Ramos (cell line): ENCODE results near the gene ZFAND3.
"Not testable (repeated sequence)": the region's sequence is repeated elsewhere in the genome, so short reads cannot be mapped to it uniquely, and the experiment has no call there.

ENCODE experiments used
- in situ Hi-C: fragments of 300-500 bp; cut with MboI; formaldehyde crosslinking; loops from one replicate; pipeline ENCODE4 v1.14.3; 2022; ENCODE audit warnings: low sequenced_read_pairs; ENCODE audit not compliant: unreplicated experiment

The ZFAND3 gene

DNA sequence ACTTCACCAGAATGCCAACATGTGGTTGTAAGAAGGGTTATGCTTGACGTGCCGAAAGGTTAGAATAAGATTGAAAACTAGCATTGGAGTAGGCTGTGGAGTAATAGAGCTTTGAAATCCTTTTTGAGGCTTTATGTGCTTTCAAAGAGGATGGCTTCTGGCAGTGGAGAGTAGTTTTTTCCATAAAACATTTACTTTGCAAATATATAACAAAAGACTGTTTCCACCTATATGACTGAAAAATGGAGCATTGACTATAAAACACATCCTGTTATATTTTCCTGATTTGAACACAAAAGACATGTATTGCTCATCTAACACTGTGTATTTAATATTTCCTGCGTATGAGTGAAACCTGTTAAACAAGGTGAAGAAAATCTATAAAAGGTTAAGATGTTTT is 38.8 kb downstream of the ZFAND3 start:
- in situ Hi-C loops = no loop called here

DNA sequence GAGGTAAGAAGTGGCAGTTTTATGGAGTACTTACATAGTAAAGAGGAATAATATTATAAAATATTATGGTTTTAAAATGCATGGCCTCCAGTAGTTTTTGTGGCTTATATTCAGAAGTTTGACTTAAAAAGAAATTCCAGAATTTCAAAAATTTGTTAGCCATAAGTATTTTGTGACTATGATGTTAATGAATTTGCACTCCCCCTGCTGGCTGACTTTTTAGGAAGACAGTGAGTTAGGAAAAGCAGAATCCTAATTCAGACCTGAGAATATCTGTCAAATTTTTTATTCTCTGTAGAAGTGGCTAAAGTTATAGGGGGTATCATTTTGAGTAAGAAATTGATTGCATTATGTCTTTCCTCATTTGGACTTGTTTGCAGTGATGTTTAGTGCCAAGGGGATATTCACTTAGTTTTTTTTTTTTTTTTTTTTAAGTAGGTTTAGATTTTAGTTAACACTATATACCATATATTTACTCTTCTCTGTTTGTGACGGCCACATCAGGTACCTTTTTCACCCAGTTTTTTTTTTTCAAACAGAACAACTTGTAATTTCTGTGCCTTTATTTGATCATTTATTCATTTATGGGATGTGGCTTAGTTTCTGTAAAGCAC is 40.8 kb downstream of the ZFAND3 start:
- in situ Hi-C loops = no loop called here

DNA sequence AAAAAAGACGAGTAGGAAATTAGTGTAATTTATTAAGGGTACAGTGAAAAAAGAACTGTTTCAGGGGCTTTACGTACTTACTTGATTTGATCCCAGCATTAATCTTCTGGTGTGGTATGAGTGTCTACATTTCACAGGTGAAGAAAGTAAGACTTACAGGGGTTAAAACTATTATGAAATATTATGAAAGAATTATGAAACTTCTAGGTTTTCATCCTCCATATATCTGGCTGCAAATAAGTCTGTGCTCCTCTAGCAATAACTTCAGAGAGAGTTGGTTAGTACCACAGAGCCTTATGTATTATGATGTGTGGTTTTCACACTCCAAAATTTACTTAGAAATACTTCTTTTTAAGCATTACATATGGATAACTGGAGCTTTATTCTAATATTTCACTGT is 41.9 kb downstream of the ZFAND3 start:
- in situ Hi-C loops = no loop called here

DNA sequence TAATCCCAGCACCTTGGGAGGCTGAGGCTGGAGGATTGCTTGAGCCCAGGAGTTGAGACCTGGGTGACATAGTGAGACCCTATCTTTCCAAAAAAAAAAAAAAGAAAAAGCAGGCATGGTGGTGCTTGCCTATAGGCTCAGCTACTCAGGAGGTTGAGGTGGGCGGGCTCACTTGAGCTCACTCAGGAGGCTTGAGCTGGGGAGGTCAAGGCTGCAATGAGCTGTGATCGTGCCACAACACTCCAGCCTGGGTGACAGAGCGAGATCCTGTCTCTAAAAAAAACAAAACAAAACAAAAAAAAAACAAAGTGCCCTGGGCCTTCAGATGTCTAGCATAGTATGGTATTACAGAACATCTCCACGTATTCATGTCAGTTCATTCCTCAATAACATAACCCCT is 42.9 kb downstream of the ZFAND3 start:
- in situ Hi-C loops = no loop called here

DNA sequence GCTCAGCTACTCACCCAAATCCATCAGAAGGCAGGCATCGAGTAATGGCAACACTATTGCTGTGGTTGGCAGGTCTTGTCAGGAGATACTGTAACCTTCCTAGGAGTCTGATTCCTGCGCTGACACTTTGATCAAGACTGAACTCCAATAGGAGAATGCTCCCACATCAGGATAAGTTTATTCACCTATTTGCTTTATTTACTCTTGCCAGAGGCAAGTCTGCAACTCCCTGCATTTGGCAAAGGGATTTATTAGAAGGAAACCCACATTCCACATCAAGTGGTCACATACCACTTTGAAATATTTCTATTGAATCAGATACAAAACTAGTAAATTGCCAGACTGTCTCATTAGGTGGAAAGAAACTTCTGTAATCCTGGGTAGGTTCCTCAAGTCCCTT is 43.5 kb downstream of the ZFAND3 start:
- in situ Hi-C loops = no loop called here

DNA sequence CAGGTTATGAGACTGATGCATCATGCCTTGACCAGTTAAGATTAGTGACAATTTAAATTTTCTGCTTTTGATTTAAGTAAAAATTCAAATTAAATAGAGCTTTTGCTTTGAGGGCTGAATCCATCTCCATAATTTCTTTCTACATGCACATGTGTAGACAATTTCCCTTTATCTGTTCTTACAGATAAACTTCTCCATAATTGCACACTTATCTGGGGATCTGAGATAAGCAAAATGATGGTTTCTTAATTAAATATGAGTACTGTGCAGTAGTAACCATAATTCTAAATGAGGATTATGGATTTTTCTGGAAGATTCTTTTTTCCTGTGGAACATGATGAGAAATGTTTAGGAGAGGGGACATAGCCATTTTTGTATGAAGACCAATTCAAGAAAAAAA is 44.7 kb downstream of the ZFAND3 start:
- in situ Hi-C loops = no loop called here

DNA sequence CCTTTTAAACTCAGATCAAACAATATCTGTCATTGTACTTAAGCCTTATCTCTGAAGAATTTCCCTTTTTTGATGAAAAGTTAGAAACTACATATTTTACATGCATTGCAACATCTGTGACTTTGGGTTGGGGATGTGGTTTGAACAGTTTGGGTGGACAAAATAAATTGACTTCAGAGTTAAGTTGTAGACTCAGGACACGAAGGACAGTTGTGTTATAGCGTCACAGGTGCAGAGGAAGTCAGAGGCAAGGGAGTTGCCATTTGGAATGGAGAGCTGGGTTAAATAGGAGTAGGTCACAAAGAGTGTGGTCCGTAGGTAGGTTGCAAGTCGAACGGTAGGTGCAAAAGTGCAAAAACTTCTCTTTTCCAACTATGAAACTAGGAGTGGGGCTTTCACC is 46.0 kb downstream of the ZFAND3 start:
- in situ Hi-C loops = no loop called here

DNA sequence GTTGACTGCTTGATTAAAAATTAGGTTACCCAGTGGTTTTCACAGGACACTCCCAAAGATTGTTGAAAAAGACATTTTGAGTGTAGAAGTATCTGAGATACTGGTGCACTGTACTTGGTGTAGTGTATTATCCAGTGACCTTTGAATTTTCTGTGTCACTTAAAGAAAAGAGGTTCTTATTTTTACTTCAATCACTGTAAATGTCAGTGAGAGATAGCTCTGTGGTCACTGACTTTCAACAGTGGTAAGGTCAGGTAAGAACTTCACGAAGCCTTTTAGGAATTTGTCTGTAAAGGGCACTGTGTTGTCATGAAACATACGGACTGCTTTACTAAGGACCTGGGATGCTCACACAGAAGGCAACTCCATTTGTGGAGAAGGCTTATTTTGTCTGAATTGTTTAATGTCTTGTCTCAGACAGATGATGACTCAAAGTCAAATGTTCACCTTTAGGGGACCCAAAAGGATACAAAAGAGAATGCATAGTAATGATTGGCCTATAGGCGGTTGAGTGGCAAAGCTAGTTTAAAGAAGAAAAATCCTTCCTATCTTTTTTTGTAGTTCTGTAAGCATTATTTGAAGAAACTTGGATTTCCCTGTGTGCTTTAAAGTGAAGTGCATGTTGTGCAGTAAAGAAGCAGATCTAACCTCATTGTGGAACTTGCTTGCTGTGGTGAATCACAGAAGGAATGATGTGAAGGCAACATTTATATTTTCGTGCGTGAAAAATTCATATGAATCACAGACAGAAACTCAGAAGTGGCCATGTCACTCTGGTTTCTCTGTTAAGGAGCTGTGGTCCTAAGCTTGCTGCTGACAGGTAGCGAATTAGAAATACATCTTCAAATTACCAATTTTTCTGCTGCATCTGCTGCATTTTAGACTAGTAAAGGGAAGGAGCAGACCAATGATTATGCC is 47.3 kb downstream of the ZFAND3 start:
- in situ Hi-C loops = no loop called here

DNA sequence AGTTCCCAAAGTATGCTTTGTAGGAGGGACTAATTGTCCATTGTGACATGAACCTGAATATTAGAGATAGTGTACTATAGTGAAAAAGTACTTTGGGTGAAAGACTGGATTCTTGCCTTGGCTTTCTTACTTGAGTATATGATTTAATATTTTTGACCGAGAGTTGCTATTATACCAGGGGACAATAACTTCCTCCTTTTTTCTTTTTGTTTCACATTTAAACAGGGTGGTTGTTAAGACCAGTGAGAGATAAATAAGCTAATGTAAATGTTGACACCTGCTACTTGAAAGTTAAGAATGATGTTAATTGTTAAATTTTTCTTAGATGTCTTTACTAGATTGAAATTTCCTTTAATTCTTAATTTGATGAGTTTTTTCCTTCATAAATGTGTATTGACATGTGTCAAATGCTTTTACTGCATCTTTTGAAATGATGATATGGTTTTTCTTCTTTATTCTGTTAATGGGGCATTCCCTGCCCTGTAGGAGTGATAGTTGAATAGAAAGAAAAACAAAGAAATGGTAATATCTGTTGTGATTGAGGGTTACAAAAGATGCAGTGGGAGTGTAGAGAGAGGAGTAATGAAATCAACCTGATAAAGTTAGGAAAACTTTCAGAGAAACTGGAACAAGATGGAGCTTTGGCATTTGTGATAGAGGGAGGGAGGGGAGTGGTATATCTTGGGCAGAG is 48.4 kb downstream of the ZFAND3 start:
- in situ Hi-C loops = no loop called here

DNA sequence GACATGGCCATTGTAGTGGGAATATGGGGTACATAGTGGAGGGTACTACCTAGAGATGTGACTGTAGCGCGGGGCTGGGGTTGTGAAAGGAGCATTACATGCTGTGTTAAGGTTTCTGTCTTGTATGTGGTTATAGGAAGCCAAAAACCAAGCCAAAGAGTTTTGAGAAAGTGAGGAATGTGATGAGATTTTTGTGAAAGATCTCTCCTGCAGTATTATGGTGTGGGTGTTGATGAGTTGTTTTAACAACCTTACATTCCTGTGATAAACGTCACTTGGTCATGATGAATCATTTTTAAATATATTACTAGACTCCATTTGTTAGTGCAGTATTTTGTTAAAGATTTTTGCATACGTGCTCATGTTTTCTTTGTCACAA is 48.9 kb downstream of the ZFAND3 start:
- in situ Hi-C loops = no loop called here

DNA sequence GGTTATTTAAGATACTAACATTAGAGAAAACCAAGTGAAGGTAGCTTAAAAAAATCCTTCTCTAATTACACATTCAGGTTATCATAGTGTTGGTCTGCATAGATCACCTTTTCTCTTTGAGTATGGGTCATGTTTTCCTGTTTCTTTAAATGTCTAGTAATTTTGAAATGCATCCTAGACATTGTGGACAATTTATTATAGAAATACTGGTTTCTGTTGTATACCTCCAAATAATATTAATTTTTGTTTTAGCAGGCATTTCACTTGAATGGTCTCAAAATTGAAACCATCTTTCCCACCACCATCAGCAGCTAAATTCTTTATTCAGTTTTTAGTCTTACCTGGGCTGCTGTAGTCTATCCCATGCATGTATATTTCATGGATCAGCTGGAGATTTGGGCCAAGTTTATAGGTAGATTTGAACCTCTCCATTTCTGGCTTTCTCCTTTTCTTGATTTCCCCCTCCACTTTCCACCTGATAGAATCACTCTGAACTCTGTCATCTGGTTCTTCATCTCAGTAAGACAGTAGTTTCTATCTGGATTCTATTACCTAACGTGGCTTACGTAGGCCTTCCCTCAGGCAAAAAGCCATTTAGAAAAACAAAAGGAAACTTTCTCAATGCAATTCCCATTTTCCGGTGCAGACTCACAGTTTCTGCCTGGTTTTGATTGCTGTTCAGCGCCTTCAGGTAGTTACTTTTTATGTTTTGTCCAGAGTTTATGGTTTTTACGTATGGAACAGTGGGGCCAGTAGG is 52.3 kb downstream of the ZFAND3 start:
- in situ Hi-C loops = no loop called here

DNA sequence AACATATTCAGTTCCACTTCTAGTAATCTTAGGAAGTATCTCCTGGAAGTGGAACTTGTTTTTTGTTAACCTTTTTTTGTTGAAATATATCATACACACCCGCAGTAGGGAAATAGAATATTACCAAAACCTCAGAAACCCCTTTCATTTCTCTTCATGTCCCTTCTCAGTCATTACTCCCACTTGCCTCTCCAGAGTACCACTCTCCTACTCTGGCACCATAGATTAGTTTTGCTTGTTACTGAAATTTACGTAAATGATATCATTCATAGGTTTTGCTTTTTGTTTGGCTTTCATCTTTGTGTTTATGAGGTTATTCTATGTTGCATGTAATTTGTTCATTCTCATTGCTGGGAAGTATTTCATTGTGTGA is 52.8 kb downstream of the ZFAND3 start:
- in situ Hi-C loops = no loop called here

DNA sequence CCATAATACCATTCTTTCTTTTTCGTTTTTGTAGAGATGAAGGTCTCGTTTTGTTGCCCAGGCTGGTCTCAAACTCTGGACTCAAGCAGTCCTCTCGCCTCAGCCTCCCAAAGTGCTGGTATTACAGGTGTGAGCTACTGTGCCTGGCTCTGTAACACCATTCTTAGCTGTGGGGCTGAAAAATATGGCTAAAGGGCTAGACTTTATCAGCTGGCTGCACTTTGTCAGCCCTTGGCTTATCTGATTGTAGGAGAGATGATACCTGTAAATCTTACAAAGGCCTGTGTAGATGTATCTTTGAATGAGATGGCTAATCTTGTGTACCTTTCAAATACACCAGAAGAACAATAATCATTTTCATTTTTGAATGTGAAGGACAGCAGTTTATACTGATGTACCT is 55.2 kb downstream of the ZFAND3 start:
- in situ Hi-C loops = no loop called here

DNA sequence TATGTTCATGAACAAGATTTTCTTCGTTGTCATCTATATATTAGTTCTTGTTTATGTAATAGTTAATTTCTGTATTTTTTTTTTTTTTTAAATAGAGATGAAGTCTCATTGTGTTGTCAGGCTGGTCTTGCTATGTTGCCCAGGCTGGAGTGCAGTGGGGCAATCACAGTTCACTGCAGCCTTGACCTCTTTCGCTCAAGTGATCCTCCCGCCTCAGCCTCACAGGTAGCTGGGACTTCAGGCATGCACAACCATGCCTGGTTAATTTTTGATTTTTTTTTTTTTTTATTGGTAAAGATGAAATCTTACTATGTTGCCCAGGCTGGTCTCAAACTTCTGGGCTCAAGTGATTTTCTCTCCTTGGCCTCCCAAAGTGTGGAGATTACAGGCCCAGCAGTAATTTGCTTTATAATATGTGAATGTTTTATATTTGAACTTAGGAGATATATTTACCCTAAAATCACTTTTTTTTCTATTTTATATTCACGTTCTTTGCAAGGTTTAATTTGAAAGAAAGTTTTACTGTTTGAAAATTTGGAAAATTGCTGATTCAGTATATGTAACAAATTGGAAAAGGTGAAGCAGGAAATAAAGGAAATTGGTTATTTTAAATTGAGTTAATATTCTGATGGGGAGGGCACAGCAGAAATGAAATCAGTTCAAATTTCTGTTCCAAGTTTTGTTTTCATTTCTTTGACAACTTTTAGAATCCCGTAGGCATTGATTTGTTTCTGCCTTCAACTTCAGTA is 56.2 kb downstream of the ZFAND3 start:
- in situ Hi-C loops = no loop called here

DNA sequence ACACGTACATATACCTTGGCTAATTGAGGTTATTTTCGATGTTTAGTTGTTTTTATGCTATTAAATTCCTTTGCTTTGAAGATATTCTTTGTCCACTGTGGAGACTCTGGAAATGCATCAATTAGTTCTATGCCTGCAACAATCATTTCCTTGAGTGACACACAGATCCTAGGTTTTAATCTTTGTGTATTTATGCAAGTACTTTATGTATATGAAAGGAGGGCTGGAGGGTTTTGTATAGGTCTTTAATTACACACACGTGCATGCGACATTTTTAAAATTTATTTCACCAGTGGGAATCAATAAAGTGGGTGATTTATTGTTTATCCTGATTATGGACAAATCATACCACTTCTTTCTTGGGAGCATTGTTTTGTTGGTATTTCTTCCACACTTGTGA is 57.3 kb downstream of the ZFAND3 start:
- in situ Hi-C loops = no loop called here

DNA sequence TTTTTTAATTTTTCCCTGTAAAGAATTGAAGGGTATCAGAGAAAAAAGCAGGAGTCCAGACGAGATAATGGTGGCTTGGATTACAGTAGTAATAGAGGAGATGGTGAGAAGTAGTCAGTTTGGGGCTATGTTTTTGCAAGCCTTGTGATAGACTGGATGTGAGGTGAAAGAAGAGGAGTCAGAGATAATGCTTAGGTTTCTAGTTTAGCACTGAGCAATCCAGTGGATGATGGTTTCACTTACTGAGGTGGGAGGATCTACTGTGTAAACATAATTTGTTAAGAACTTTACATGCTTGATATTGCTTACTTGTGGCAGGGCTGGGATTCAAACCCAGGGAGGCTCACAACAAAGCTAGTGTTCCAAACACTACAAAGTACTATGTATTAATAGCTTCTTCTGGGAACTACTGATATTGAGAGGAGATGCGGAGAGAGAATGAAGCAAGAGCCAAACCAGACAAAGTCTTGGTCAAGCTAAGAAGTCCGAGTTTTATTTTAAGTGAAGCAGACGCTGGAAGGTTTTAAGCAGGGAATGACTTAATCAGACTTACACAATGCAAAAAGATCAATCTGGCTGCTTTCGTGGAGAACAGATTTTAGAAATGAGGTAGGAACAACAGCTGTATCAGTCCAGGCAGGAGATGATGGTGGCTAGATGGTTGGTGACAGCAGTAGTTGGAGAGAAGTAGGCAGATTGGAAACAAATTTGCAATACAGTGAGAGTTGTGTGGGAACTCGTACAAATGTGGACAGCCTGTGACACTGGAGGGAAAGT is 58.0 kb downstream of the ZFAND3 start:
- in situ Hi-C loops = no loop called here

DNA sequence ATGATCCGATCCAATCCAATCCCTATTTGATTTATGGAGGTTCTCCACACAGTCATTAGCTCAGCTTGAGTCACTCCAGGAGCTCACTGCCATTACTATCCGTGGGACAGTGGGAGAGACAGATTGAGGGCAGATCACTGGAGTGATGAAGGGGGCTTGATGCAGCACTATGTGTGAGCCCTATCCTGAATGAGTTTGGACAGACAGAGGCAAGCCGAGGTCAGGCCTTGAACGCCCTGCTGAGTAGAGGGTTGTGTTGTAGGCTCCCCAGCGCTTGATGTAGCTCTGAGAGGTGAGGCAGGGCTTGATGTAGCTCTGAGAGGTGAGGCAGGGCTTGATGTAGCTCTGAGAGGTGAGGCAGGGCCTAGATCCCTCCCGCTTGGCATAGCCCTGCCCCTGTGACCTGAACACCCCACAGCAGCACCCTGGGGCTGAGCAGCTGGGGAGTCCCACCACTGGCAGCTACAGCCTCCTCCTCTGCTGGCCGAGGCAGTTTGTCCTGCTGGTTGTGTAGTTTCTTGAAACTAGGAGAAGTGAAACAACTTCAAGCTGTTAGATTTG is 58.7 kb downstream of the ZFAND3 start:
- in situ Hi-C loops = no loop called here

DNA sequence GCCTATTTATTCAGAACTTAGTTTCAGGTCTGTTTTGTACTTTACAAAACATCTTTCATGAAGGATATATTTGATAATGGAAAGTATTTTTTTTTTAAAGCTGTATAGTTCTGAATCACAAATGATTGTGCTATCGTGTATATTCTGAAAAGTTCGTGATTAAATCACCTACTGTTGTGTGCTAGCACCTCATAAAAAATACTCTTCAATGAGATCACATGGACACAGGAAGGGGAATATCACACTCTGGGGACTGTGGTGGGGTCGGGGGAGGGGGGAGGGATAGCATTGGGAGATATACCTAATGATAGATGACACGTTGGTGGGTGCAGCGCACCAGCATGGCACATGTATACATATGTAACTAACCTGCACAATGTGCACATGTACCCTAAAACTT is 61.1 kb downstream of the ZFAND3 start:
- in situ Hi-C loops = not testable (repeated sequence)

DNA sequence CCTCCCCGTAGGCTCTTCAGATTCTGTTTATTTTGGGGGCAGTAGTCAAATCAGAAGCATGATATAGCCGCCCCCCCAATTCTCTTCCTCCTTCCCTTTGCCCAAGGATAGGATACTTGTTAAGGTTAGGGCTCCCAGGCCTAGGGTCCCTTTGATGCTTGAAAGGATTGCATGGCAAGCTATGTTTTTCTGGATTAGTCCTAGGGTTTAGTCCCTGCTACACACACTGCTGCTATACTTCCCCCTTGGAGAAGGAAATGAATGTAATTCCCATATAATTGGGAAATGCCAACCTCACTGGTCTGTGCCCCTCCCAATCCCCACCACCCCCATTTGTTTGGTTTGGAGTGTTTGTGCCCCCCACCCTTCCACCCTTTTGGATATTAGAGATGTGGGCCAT is 62.8 kb downstream of the ZFAND3 start:
- in situ Hi-C loops = no loop called here
